Measurements from ENCODE around the gene COLEC11. TPM values are rescaled to one million over a fixed set of nuclear protein-coding genes. Genes with fewer than 3 reads are reported as not detected.

Gene COLEC11
- total and polyA plus RNA-seq, 2 of the 13 experiments (the other 11 are each of a cell fraction or from before 2014, with no cell fraction given) = 1.5 to 3.0 TPM

- TF ChIP-seq, protein P1, sequence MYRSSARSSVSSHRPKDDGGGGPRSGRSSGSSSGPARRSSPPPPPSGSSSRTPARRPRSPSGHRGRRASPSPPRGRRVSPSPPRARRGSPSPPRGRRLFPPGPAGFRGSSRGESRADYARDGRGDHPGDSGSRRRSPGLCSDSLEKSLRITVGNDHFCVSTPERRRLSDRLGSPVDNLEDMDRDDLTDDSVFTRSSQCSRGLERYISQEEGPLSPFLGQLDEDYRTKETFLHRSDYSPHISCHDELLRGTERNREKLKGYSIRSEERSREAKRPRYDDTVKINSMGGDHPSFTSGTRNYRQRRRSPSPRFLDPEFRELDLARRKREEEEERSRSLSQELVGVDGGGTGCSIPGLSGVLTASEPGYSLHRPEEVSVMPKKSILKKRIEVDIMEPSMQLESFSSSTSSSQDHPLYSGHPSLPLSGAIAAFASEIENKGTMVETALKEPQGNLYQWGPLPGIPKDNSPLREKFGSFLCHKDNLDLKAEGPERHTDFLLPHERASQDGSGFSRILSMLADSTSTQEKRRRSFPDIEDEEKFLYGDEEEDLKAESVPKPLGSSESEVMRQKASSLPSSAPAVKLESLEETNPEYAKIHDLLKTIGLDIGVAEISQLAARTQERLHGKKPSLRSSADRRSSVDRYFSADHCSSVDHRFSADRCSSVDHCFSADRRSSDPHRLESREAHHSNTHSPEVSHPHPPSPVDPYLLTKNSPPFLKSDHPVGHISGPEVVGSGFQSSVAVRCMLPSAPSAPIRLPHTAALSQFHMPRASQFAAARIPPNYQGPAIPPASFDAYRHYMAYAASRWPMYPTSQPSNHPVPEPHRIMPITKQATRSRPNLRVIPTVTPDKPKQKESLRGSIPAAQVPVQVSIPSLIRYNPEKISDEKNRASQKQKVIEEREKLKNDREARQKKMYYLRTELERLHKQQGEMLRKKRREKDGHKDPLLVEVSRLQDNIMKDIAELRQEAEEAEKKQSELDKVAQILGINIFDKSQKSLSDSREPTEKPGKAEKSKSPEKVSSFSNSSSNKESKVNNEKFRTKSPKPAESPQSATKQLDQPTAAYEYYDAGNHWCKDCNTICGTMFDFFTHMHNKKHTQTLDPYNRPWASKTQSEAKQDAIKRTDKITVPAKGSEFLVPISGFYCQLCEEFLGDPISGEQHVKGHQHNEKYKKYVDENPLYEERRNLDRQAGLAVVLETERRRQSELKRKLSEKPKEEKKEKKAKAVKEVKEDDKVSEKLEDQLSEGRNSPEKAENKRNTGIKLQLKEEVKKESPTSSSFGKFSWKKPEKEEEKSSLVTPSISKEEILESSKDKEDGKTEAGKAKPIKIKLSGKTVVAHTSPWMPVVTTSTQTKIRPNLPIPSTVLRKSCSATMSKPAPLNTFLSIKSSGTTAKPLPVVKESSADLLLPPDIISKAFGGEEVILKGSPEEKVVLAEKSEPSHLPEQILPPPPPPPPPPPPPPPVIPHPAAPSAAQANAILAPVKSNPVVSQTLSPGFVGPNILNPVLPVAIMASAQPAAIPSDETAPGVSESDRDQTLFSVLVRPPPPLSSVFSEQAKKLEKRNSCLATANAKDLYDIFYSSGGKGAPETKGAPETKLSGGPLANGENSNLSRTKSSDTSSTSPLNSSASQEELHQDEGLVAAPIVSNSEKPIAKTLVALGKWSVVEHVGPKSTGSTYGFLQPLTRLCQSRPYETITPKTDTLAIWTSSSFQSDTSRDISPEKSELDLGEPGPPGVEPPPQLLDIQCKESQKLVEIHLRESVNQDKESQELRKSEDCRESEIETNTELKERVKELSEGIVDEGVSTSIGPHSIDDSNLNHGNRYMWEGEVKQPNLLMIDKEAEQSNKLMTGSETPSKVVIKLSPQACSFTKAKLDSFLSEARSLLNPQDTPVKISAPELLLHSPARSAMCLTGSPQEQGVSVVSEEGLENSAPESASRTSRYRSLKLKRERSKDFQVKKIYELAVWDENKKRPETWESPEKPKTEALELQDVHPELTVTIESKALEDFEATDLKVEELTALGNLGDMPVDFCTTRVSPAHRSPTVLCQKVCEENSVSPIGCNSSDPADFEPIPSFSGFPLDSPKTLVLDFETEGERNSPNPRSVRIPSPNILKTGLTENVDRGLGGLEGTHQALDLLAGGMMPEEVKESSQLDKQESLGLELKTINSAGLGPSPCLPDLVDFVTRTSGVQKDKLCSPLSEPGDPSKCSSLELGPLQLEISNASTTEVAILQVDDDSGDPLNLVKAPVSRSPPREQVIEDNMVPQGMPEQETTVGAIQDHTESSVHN (CRISPR knock-in tag; IDR thresholded peaks at IDR 0.05) = no peak
- TF ChIP-seq, protein P2, sequence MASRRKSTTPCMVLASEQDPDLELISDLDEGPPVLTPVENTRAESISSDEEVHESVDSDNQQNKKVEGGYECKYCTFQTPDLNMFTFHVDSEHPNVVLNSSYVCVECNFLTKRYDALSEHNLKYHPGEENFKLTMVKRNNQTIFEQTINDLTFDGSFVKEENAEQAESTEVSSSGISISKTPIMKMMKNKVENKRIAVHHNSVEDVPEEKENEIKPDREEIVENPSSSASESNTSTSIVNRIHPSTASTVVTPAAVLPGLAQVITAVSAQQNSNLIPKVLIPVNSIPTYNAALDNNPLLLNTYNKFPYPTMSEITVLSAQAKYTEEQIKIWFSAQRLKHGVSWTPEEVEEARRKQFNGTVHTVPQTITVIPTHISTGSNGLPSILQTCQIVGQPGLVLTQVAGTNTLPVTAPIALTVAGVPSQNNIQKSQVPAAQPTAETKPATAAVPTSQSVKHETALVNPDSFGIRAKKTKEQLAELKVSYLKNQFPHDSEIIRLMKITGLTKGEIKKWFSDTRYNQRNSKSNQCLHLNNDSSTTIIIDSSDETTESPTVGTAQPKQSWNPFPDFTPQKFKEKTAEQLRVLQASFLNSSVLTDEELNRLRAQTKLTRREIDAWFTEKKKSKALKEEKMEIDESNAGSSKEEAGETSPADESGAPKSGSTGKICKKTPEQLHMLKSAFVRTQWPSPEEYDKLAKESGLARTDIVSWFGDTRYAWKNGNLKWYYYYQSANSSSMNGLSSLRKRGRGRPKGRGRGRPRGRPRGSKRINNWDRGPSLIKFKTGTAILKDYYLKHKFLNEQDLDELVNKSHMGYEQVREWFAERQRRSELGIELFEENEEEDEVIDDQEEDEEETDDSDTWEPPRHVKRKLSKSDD (CRISPR knock-in tag; IDR thresholded peaks at IDR 0.05; ENCODE audit: low read depth) = no peak
- TF ChIP-seq IKZF4 (CRISPR knock-in tag; IDR thresholded peaks at IDR 0.05; ENCODE audit: borderline replicate concordance, low read depth, not compliant biosample characterization) (no peak), KLF9 (CRISPR knock-in tag; IDR thresholded peaks at IDR 0.05; ENCODE audit: low read depth) (no peak), ZNF746 (CRISPR knock-in tag; IDR thresholded peaks at IDR 0.05) (no peak), JUND (CRISPR knock-in tag; IDR thresholded peaks at IDR 0.05) (no peak), ZNF83 (CRISPR knock-in tag; IDR thresholded peaks at IDR 0.05; ENCODE audit: borderline replicate concordance) (no peak), ZNF777 (CRISPR knock-in tag; IDR thresholded peaks at IDR 0.05) (no peak), PLRG1 (conservative IDR thresholded peaks at IDR 0.05) (no peak), LBX2 (CRISPR knock-in tag; IDR thresholded peaks at IDR 0.05; ENCODE audit: borderline replicate concordance) (no peak)
- TF ChIP-seq, protein P3, sequence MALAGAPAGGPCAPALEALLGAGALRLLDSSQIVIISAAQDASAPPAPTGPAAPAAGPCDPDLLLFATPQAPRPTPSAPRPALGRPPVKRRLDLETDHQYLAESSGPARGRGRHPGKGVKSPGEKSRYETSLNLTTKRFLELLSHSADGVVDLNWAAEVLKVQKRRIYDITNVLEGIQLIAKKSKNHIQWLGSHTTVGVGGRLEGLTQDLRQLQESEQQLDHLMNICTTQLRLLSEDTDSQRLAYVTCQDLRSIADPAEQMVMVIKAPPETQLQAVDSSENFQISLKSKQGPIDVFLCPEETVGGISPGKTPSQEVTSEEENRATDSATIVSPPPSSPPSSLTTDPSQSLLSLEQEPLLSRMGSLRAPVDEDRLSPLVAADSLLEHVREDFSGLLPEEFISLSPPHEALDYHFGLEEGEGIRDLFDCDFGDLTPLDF (CRISPR knock-in tag; IDR thresholded peaks at IDR 0.05) = no peak
Observed at GRCh38 chr2:3681625-3682024, 86.7 kb downstream of the COLEC11 start (continued).
